HCT116 (cell line): ENCODE measurements around the gene ATP12A.

ENCODE experiments used
- CBX3 ChIP-seq: IDR thresholded peaks from 2 replicates; pipeline ENCODE4 v1.6.1; 2012; ENCODE audit warnings: low read depth
- CEBPB ChIP-seq: IDR thresholded peaks from 2 replicates; pipeline ENCODE4 v1.6.1; 2012; ENCODE audit warnings: low read depth
- CTCF ChIP-seq, 3 experiments: fragments of 200-600 bp in 1 of 3; sonication (generic) in 1 of 3; IDR thresholded peaks in 2 of 3; conservative IDR thresholded peaks in 1 of 3; 2 replicates each; pipeline ENCODE4 v1.5.1; 2012 to 2017; ENCODE audit warnings: low read depth in 2 of 3, low read length in 2 of 3, antibody characterized with exemption in 1 of 3, borderline replicate concordance in 1 of 3, control low read depth in 1 of 3, mild to moderate bottlenecking in 1 of 3, mixed read lengths in 1 of 3, mixed run types in 1 of 3, moderate library complexity in 1 of 3; ENCODE audit not compliant: insufficient read depth in 1 of 3
- ELF1 ChIP-seq: IDR thresholded peaks from 2 replicates; pipeline ENCODE4 v1.6.1; 2012; ENCODE audit warnings: low read depth, borderline replicate concordance
- EZH2 ChIP-seq: fragments of 200-600 bp; sonication (generic); IDR thresholded peaks from 2 replicates; pipeline ENCODE4 v1.6.1; 2017; ENCODE audit warnings: antibody characterized with exemption, mixed run types
- FOSL1 ChIP-seq: IDR thresholded peaks from 2 replicates; pipeline ENCODE4 v1.6.1; 2012; ENCODE audit warnings: low read depth
- POLR2A ChIP-seq: IDR thresholded peaks from 2 replicates; pipeline ENCODE4 v1.7.0; 2011; ENCODE audit warnings: borderline replicate concordance; ENCODE audit not compliant: insufficient read depth, insufficient read length; ENCODE audit errors: extremely low read depth
- POLR2AphosphoS5 ChIP-seq: IDR thresholded peaks from 2 replicates; pipeline ENCODE4 v1.6.1; 2011; ENCODE audit warnings: mild to moderate bottlenecking, low read depth, low read length, moderate library complexity
- RAD21 ChIP-seq: IDR thresholded peaks from 2 replicates; pipeline ENCODE4 v1.6.1; 2012; ENCODE audit warnings: low read depth, mild to moderate bottlenecking
- SIN3A ChIP-seq: IDR thresholded peaks from 2 replicates; pipeline ENCODE4 v1.6.1; 2012; ENCODE audit warnings: low read depth
- SP1 ChIP-seq: IDR thresholded peaks from 2 replicates; pipeline ENCODE4 v1.6.1; 2012; ENCODE audit warnings: low read depth
- ZFX ChIP-seq: fragments of 450-650 bp; IDR thresholded peaks from 2 replicates; pipeline ENCODE4 v1.6.1; 2017
- TF ChIP-seq, protein P1 (sequence below): IDR thresholded peaks from 2 replicates; pipeline ENCODE4 v1.6.1; 2012

DNA sequence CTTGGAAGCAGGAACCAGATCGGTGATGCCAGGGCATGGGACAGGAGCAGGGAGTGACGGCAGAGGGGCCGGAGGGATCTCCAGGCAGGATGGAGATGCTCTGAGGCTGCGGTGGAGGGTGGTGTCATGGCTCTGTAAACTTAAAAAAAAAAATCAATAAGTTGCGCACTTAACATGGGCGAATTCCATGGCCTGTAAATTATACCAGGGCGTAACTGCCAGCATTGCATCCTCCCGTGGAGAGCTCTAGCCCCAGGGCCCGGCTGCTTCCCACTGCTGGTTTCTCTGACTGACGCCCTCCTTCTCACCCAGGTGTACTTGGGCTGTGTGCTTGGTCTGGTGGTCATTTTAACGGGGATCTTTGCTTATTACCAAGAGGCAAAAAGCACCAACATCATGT lies 8.7 kb downstream of the ATP12A start:
- no peak for TF ChIP-seq ELF1
- no peak for TF ChIP-seq CTCF (IDR thresholded peaks at IDR 0.05 in 2 of 3, conservative IDR thresholded peaks at IDR 0.05 in 1 of 3; ENCODE audit: borderline replicate concordance in 1 of 3, insufficient read depth in 1 of 3, low read depth in 2 of 3, low read length in 2 of 3)
- TF ChIP-seq ZFX, result no peak
- no peak for TF ChIP-seq SIN3A
- TF ChIP-seq POLR2A, result no peak
- no peak for TF ChIP-seq POLR2AphosphoS5
- no peak for TF ChIP-seq CBX3
- no peak for TF ChIP-seq EZH2
- no peak for TF ChIP-seq CEBPB
- TF ChIP-seq RAD21, result no peak
- TF ChIP-seq, protein P1, sequence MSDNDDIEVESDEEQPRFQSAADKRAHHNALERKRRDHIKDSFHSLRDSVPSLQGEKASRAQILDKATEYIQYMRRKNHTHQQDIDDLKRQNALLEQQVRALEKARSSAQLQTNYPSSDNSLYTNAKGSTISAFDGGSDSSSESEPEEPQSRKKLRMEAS, result no peak
- TF ChIP-seq FOSL1, result no peak
- no peak for TF ChIP-seq SP1
